H1 (cell line): ENCODE results near the gene KCTD19. TPM values are rescaled to one million over a fixed set of nuclear protein-coding genes. Genes with fewer than 3 reads are reported as not detected.

Experiments
- CTCF ChIA-PET: fragments of 300-600 bp; sonication (Branson Sonifier 250); formaldehyde crosslinking; loops from one replicate; lab custom pipeline; 2021; ENCODE audit not compliant: partially characterized antibody; lab: Charles Lee
- POLR2A ChIA-PET: fragments of 300-600 bp; sonication (Branson Sonifier 250); formaldehyde crosslinking; loops from one replicate; lab custom pipeline; 2021; ENCODE audit warnings: inconsistent platforms; ENCODE audit not compliant: partially characterized antibody; lab: Charles Lee
- DNase-seq, 2 experiments: peaks; one replicate each; pipeline versions ENCODE4 v3.0.0 to v3.0.0-alpha.2; 2010 to 2022; ENCODE audit warnings: low spot score in 2 of 2, low read depth in 1 of 2, mixed read lengths in 1 of 2
- FAIRE-seq: peaks from 2 replicates; lab custom pipeline; 2011; peaks lifted over from hg19 to GRCh38; lab: Jason Lieb, UNC
- H2AFZ ChIP-seq: 2 replicates; pipeline ENCODE4 v1.8.1; 2012; ENCODE audit warnings: low read length, inconsistent platforms
- H2AK5ac ChIP-seq: 2 replicates; pipeline ENCODE4 v1.6.1; 2013; ENCODE audit warnings: low read depth, low read length
- H2BK120ac ChIP-seq: replicated peaks from 2 replicates; pipeline ENCODE3; 2013; ENCODE audit warnings: low read depth, low read length, inconsistent platforms
- H2BK12ac ChIP-seq: 2 replicates; pipeline ENCODE4 v1.6.1; 2013; ENCODE audit warnings: low read depth, low read length
- H2BK15ac ChIP-seq: 2 replicates; pipeline ENCODE4 v1.6.1; 2013; ENCODE audit warnings: low read length
- H2BK20ac ChIP-seq: 2 replicates; pipeline ENCODE4 v1.6.1; 2013; ENCODE audit warnings: low read length
- H2BK5ac ChIP-seq: 2 replicates; pipeline ENCODE4 v1.6.1; 2013; ENCODE audit warnings: low read depth, low read length
- H3K14ac ChIP-seq: 2 replicates; pipeline ENCODE4 v1.6.1; 2013; ENCODE audit warnings: inconsistent platforms; ENCODE audit not compliant: insufficient read length
- H3K18ac ChIP-seq: 2 replicates; pipeline ENCODE4 v1.6.1; 2013; ENCODE audit warnings: low read length; ENCODE audit errors: extremely low read depth
- H3K23ac ChIP-seq: 2 replicates; pipeline ENCODE4 v1.6.1; 2013; ENCODE audit warnings: inconsistent platforms; ENCODE audit not compliant: insufficient read length
- H3K23me2 ChIP-seq: 2 replicates; pipeline ENCODE4 v1.6.1; 2013; ENCODE audit warnings: low read depth, low read length
- H3K27ac ChIP-seq: 2 replicates; pipeline ENCODE4 v1.6.1; 2011; ENCODE audit warnings: low read depth, low read length, inconsistent platforms
- H3K27me3 ChIP-seq, 4 experiments: replicated peaks in 1 of 4; 1 replicate in 1 of 4; 2 replicates in 3 of 4; pipeline versions ENCODE4 v1.6.1 to v1.8.1; 2011 to 2013; ENCODE audit warnings: low read length in 3 of 4, mild to moderate bottlenecking in 3 of 4, inconsistent platforms in 2 of 4, mixed read lengths in 2 of 4, moderate library complexity in 1 of 4; ENCODE audit not compliant: control insufficient read depth in 3 of 4, insufficient read depth in 3 of 4; ENCODE audit errors: extremely low read depth in 1 of 4
- H3K36me3 ChIP-seq, 4 experiments: 2 replicates each; pipeline versions ENCODE4 v1.6.1 to v1.8.1; 2011 to 2013; ENCODE audit warnings: mild to moderate bottlenecking in 4 of 4, low read length in 3 of 4, moderate library complexity in 2 of 4, control low read depth in 1 of 4, inconsistent platforms in 1 of 4; ENCODE audit not compliant: insufficient read depth in 4 of 4, control insufficient read depth in 2 of 4
- H3K4ac ChIP-seq: replicated peaks from 2 replicates; pipeline ENCODE3; 2013; ENCODE audit warnings: low read length, low read depth, mixed read lengths, inconsistent platforms; ENCODE audit not compliant: insufficient read length
- H3K4me1 ChIP-seq, 4 experiments: replicated peaks in 1 of 4; 1 replicate in 1 of 4; 2 replicates in 3 of 4; pipeline versions ENCODE4 v1.6.1 to v1.8.1; 2011 to 2013; ENCODE audit warnings: low read length in 3 of 4, inconsistent platforms in 2 of 4, mixed read lengths in 1 of 4; ENCODE audit not compliant: insufficient read depth in 4 of 4, control insufficient read depth in 3 of 4
- H3K4me2 ChIP-seq, 2 experiments: 2 replicates each; pipeline versions ENCODE4 v1.6.1 to v1.8.1; 2011 to 2013; ENCODE audit warnings: low read depth in 2 of 2, low read length in 2 of 2, control low read depth in 1 of 2, inconsistent platforms in 1 of 2, mild to moderate bottlenecking in 1 of 2; ENCODE audit not compliant: insufficient read depth in 1 of 2
- H3K4me3 ChIP-seq, 4 experiments: fragments of 200-600, 300-600 bp in 1 of 4; sonication (generic), shearing (Covaris generic), sonication (Bioruptor Twin) in 1 of 4; 2 replicates each; pipeline versions ENCODE4 v1.5.1 to v1.8.1; 2011 to 2016; ENCODE audit warnings: low read length in 4 of 4, low read depth in 3 of 4, control low read depth in 2 of 4, inconsistent platforms in 2 of 4, mild to moderate bottlenecking in 2 of 4, mixed read lengths in 1 of 4, moderate library complexity in 1 of 4; ENCODE audit not compliant: insufficient read depth in 2 of 4; ENCODE audit errors: extremely low read depth in 1 of 4
- H3K56ac ChIP-seq: replicated peaks from 2 replicates; pipeline ENCODE3; 2013; ENCODE audit warnings: low read depth, mild to moderate bottlenecking, mixed read lengths, low read length, inconsistent platforms; ENCODE audit not compliant: insufficient read length
- H3K79me1 ChIP-seq: 2 replicates; pipeline ENCODE4 v1.6.1; 2013; ENCODE audit warnings: low read depth, low read length, control low read depth
- H3K79me2 ChIP-seq, 2 experiments: 2 replicates each; pipeline versions ENCODE4 v1.6.1 to v1.8.1; 2012 to 2013; ENCODE audit warnings: low read length in 2 of 2, mild to moderate bottlenecking in 2 of 2, inconsistent platforms in 1 of 2; ENCODE audit not compliant: insufficient read depth in 2 of 2, control insufficient read depth in 1 of 2
- H3K9ac ChIP-seq, 4 experiments: replicated peaks in 1 of 4; 1 replicate in 1 of 4; 2 replicates in 3 of 4; pipeline versions ENCODE4 v1.6.1 to v1.8.1; 2011 to 2013; ENCODE audit warnings: low read depth in 3 of 4, low read length in 3 of 4, control low read depth in 2 of 4, mild to moderate bottlenecking in 2 of 4, moderate library complexity in 2 of 4, inconsistent platforms in 1 of 4; ENCODE audit errors: extremely low read depth in 1 of 4
- H3K9me3 ChIP-seq, 2 experiments: 2 replicates each; pipeline versions ENCODE4 v1.6.1 to v1.8.1; 2012 to 2013; ENCODE audit warnings: mild to moderate bottlenecking in 2 of 2, moderate library complexity in 2 of 2, control low read depth in 1 of 2, inconsistent platforms in 1 of 2, low read depth in 1 of 2, low read length in 1 of 2, mixed read lengths in 1 of 2; ENCODE audit not compliant: insufficient read depth in 2 of 2
- H4K20me1 ChIP-seq, 2 experiments: replicated peaks in 1 of 2; 2 replicates each; pipeline versions ENCODE3 to v1.8.1; 2011 to 2013; ENCODE audit warnings: inconsistent platforms in 2 of 2, low read length in 2 of 2, mild to moderate bottlenecking in 1 of 2; ENCODE audit not compliant: insufficient read depth in 2 of 2, control insufficient read depth in 1 of 2
- H4K5ac ChIP-seq: 2 replicates; pipeline ENCODE4 v1.6.1; 2013; ENCODE audit warnings: low read length, low read depth, mixed read lengths, inconsistent platforms; ENCODE audit not compliant: insufficient read length
- H4K8ac ChIP-seq: 2 replicates; pipeline ENCODE4 v1.8.0; 2013; ENCODE audit warnings: mild to moderate bottlenecking, moderate library complexity, low read length, inconsistent platforms; ENCODE audit not compliant: insufficient read depth; ENCODE audit errors: extremely low read depth
- H4K91ac ChIP-seq: replicated peaks from 2 replicates; pipeline ENCODE3; 2013; ENCODE audit warnings: low read length, mixed read lengths, inconsistent platforms; ENCODE audit not compliant: insufficient read length
- BRCA1 ChIP-seq: IDR thresholded peaks from 2 replicates; pipeline ENCODE4 v1.6.1; 2012; ENCODE audit warnings: low read depth, low read length, improper control_type of control experiment
- CREB1 ChIP-seq: IDR thresholded peaks from 2 replicates; pipeline ENCODE4 v1.6.1; 2012; ENCODE audit warnings: inconsistent platforms
- EP300 ChIP-seq, 2 experiments: IDR thresholded peaks; 1 replicate in 1 of 2; 2 replicates in 1 of 2; pipeline ENCODE4 v1.6.1; 2011 to 2012; ENCODE audit warnings: low read depth in 2 of 2, low read length in 2 of 2, mild to moderate bottlenecking in 2 of 2, borderline replicate concordance in 1 of 2, inconsistent platforms in 1 of 2, moderate library complexity in 1 of 2
- GTF2F1 ChIP-seq: IDR thresholded peaks from 2 replicates; pipeline ENCODE4 v1.6.1; 2012; ENCODE audit warnings: low read depth, low read length, improper control_type of control experiment, borderline replicate concordance
- KDM4A ChIP-seq: IDR thresholded peaks from one replicate; pipeline ENCODE4 v1.7.1; 2012; ENCODE audit warnings: low read depth, mild to moderate bottlenecking, moderate library complexity, low read length, inconsistent platforms; ENCODE audit not compliant: severe bottlenecking
- NRF1 ChIP-seq: IDR thresholded peaks from 2 replicates; pipeline ENCODE4 v1.6.1; 2011; ENCODE audit warnings: mild to moderate bottlenecking, low read depth, low read length, improper control_type of control experiment
- POLR2A ChIP-seq, 2 experiments: IDR thresholded peaks; 1 replicate in 1 of 2; 2 replicates in 1 of 2; pipeline ENCODE4 v1.6.1; 2011; ENCODE audit warnings: low read depth in 2 of 2, low read length in 2 of 2, mild to moderate bottlenecking in 2 of 2; ENCODE audit errors: control extremely low read depth in 1 of 2
- POLR2AphosphoS5 ChIP-seq: IDR thresholded peaks from 2 replicates; pipeline ENCODE4 v1.6.1; 2011; ENCODE audit warnings: low read depth, low read length
- SRF ChIP-seq: IDR thresholded peaks from 2 replicates; pipeline ENCODE4 v1.6.1; 2011; ENCODE audit warnings: mild to moderate bottlenecking, low read depth, low read length, moderate library complexity
- YY1 ChIP-seq: IDR thresholded peaks from 2 replicates; pipeline ENCODE4 v1.6.1; 2011; ENCODE audit warnings: low read depth, mild to moderate bottlenecking, low read length
- ZNF274 ChIP-seq: IDR thresholded peaks from 2 replicates; pipeline ENCODE4 v1.7.0; 2012; ENCODE audit warnings: low read length, borderline replicate concordance; ENCODE audit errors: extremely low read depth
- WGBS, 2 experiments: shearing (Covaris generic) in 1 of 2; methylation state at CpG; one replicate each; pipeline versions ENCODE4 v1.1.6 to v1.1.7; 2013 to 2015; ENCODE audit warnings: low lambda C conversion rate in 2 of 2, mixed read lengths in 2 of 2, inconsistent platforms in 1 of 2, low coverage in 1 of 2, missing lambda C conversion rate in 1 of 2; ENCODE audit not compliant: insufficient replicate concordance in 2 of 2, insufficient coverage in 1 of 2, insufficient read length in 1 of 2; ENCODE audit errors: extremely low coverage in 1 of 2, missing lambda C conversion rate in 1 of 2; 5-methylcytosine and 5-hydroxymethylcytosine counted together
- polyA plus RNA-seq, 7 experiments: library from polyadenylated mRNA; depleted of rRNA in 3 of 7; stranded (reverse) in 5 of 7; unstranded in 2 of 7; fragments of >200 nt in 5 of 7; fragments of 200-250 nt in 2 of 7; gene quantifications; 1 replicate in 5 of 7; 2 replicates in 1 of 7; 4 replicates in 1 of 7; pipeline versions ENCODE4 v1.2.1 to v1.2.3, GENCODE V29; 2011 to 2013; ENCODE audit warnings: missing spikeins in 2 of 7, mixed read lengths in 2 of 7
- total RNA-seq: library from RNA; stranded (reverse); fragmentation: NEBNext Ultra II Directional; extraction: Animal tissue kit (Norgen Biotek cat#: 25700); gene quantifications from 2 replicates; pipeline ENCODE4 v1.2.1, GENCODE V29; 2021
- TF ChIP-seq, protein P1 (sequence below), 3 experiments: IDR thresholded peaks; 1 replicate in 2 of 3; 2 replicates in 1 of 3; pipeline versions ENCODE4 v1.5.1 to v1.6.1; 2011; ENCODE audit warnings: low read length in 3 of 3, mild to moderate bottlenecking in 3 of 3, inconsistent platforms in 2 of 3, low read depth in 1 of 3, moderate library complexity in 1 of 3; ENCODE audit not compliant: insufficient read depth in 1 of 3; ENCODE audit errors: control extremely low read depth in 1 of 3

The KCTD19 gene
- total and polyA plus RNA-seq, 2 of the 8 experiments (the other 6 are each of a cell fraction or from before 2014, with no cell fraction given) = 0.06 to 0.24 TPM

DNA sequence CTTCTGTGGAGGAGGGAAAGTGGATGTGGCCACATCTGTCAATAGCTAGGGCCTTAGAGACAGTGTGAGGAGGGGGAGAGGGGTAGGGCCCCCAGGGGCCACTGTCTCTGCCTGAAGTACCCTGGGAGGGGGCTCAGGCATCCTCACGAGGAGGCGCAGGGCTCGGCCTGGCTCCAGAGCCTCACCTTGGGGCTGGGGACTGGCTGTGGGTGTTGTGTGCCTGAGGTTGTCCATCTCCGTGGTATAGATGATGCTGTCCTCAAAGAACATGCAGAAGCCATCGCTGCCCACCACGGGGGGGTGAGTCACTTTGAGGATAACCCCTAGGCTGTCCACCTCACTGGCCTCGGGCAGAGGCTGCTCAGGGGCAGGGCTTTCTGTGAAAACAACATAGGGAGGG lies 35.1 kb downstream of the KCTD19 start:
- H3K23me2 ChIP-seq = no peaks in the 10 kb centered on the region
- CTCF ChIA-PET = interaction anchor here (1.2 to 2.5 kb wide), 3 partner anchors 11 to 129 kb away, joined by 3 to 7 read pairs (median 6); partner anchors contain the start of genes KCTD19 and LRRC36
- H2BK5ac ChIP-seq = no peak overlapping the region
- H2BK20ac ChIP-seq = no peak overlapping the region
- H3K79me1 ChIP-seq = no peaks in the 10 kb centered on the region
- no peaks in the 10 kb centered on the region; a peak in 1 of 7 replicates for H3K4me1 ChIP-seq
- no peak overlapping the region for H4K91ac ChIP-seq
- H3K27ac ChIP-seq = no peak overlapping the region
- FAIRE-seq = no peak
- no peak overlapping the region for H4K8ac ChIP-seq
- H2BK15ac ChIP-seq = no peak overlapping the region
- no peak overlapping the region for H3K9ac ChIP-seq
- peaks cover 0 to 4% (median 0%) of the 10 kb centered on the region in 4 experiments; a peak in 3 of 7 replicates for H3K27me3 ChIP-seq
- no peak overlapping the region for H4K5ac ChIP-seq
- no peak overlapping the region for H2BK12ac ChIP-seq
- no peak overlapping the region for H2AK5ac ChIP-seq
- H3K4me2 ChIP-seq = no peak overlapping the region
- H3K14ac ChIP-seq = no peak overlapping the region
- H3K9me3 ChIP-seq = no peaks in the 10 kb centered on the region
- no peak overlapping the region for H3K18ac ChIP-seq
- no peak overlapping the region for H2BK120ac ChIP-seq
- no peak overlapping the region for H2AFZ ChIP-seq
- no peaks in the 10 kb centered on the region for H4K20me1 ChIP-seq
- no peak overlapping the region for H3K56ac ChIP-seq
- H3K36me3 ChIP-seq = no peaks in the 10 kb centered on the region
- H3K23ac ChIP-seq = no peak overlapping the region
- H3K4me3 ChIP-seq = no peak overlapping the region
- no peak overlapping the region for H3K4ac ChIP-seq
- POLR2A ChIA-PET = interaction anchor here (1.3 kb wide), 1 partner anchor 52 kb away, joined by 3 read pairs; no protein-coding TSS in a partner anchor
- DNase-seq = no peak
- WGBS, 2 experiments = 90% methylated on average over 7 of the region's 7 CpGs; no CpG with 5 or more reads in 1 of the 2 experiments
- H3K79me2 ChIP-seq = no peaks in the 10 kb centered on the region
- TF ChIP-seq ZNF274 (no peak), KDM4A (no peak), BRCA1 (no peak), EP300 (IDR thresholded peaks at IDR 0.05; ENCODE audit: borderline replicate concordance in 1 of 2, low read depth in 2 of 2, low read length in 2 of 2) (no peak), SRF (no peak), GTF2F1 (no peak), CREB1 (no peak), YY1 (no peak), NRF1 (no peak), POLR2AphosphoS5 (no peak), POLR2A (IDR thresholded peaks at IDR 0.05; ENCODE audit: control extremely low read depth in 1 of 2, low read depth in 2 of 2, low read length in 2 of 2) (no peak)
- TF ChIP-seq, protein P1, sequence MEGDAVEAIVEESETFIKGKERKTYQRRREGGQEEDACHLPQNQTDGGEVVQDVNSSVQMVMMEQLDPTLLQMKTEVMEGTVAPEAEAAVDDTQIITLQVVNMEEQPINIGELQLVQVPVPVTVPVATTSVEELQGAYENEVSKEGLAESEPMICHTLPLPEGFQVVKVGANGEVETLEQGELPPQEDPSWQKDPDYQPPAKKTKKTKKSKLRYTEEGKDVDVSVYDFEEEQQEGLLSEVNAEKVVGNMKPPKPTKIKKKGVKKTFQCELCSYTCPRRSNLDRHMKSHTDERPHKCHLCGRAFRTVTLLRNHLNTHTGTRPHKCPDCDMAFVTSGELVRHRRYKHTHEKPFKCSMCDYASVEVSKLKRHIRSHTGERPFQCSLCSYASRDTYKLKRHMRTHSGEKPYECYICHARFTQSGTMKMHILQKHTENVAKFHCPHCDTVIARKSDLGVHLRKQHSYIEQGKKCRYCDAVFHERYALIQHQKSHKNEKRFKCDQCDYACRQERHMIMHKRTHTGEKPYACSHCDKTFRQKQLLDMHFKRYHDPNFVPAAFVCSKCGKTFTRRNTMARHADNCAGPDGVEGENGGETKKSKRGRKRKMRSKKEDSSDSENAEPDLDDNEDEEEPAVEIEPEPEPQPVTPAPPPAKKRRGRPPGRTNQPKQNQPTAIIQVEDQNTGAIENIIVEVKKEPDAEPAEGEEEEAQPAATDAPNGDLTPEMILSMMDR (IDR thresholded peaks at IDR 0.05; ENCODE audit: control extremely low read depth in 1 of 3, insufficient read depth in 1 of 3, low read depth in 1 of 3, low read length in 3 of 3) = no peak
